Measurements from ENCODE around the gene MSH5. TPM values are rescaled to one million over a fixed set of nuclear protein-coding genes. Genes with fewer than 3 reads are reported as not detected.

MSH5 gene
- total and polyA plus RNA-seq, 9 of the 15 experiments (the other 6 are each of a cell fraction or from before 2014, with no cell fraction given): 12.5 to 104 (median 46.6) TPM

GRCh38 chr6:31736021-31736767 is 3.6 kb upstream of the MSH5 start, which contains the start of gene CLIC1 (continued):
- no peak for TF ChIP-seq ZNF384 (IDR thresholded peaks at IDR 0.05; ENCODE audit: low read depth, low read length)
- peak; percentile 97 for TF ChIP-seq JUN (IDR thresholded peaks at IDR 0.05; ENCODE audit: borderline replicate concordance, low read depth, low read length)
- TF ChIP-seq JUN (CRISPR knock-in tag; IDR thresholded peaks at IDR 0.05; ENCODE audit: borderline replicate concordance): no peak
- TF ChIP-seq ZKSCAN1 (IDR thresholded peaks at IDR 0.05; ENCODE audit: low read depth, low read length): 0 out of 2 replicates have a peak, but pooled peaks have one; percentile 27
- peak; percentile 93 for TF ChIP-seq NEUROD1 (IDR thresholded peaks at IDR 0.05; ENCODE audit: borderline replicate concordance, low read depth, low read length, partially characterized antibody)
- TF ChIP-seq NFXL1 (CRISPR knock-in tag; IDR thresholded peaks at IDR 0.05): peak; percentile 3; the same call in 1 of the 2 replicates
- no peak for TF ChIP-seq DDX20 (tag; IDR thresholded peaks at IDR 0.05; ENCODE audit: low read depth)
- TF ChIP-seq POLR2G (IDR thresholded peaks at IDR 0.05; ENCODE audit: low read depth, low read length): peak; percentile 97
- TF ChIP-seq PHF20 (IDR thresholded peaks at IDR 0.05; ENCODE audit: partially characterized antibody): no peak
- peak in 1 of 2 experiments; percentile 82; a peak in 2 of 4 replicates for TF ChIP-seq HDAC1 (IDR thresholded peaks at IDR 0.05)
- TF ChIP-seq MLX (CRISPR knock-in tag; conservative IDR thresholded peaks at IDR 0.05): peak in 1 of 2 experiments; percentile 76; a peak in 1 of 4 replicates
- peak; percentile 8; the same call in 1 of the 2 replicates for TF ChIP-seq MAX (CRISPR knock-in tag; IDR thresholded peaks at IDR 0.05)
- peak in 1 of 2 experiments; percentile 50 for TF ChIP-seq E2F6 (IDR thresholded peaks at IDR 0.05; ENCODE audit: borderline replicate concordance in 1 of 2, extremely low read depth in 1 of 2, insufficient read depth in 1 of 2, insufficient read length in 1 of 2, low read depth in 1 of 2, low read length in 1 of 2, poor library complexity in 1 of 2, severe bottlenecking in 1 of 2)
- TF ChIP-seq FOXM1 (IDR thresholded peaks at IDR 0.05; ENCODE audit: low read depth): no peak
- peak; percentile 57 for TF ChIP-seq FOXM1 (CRISPR knock-in tag; IDR thresholded peaks at IDR 0.05; ENCODE audit: low read depth)
- no peak for TF ChIP-seq ZNF398 (CRISPR knock-in tag; IDR thresholded peaks at IDR 0.05)
- peak; percentile 68 for TF ChIP-seq E2F5 (CRISPR knock-in tag; IDR thresholded peaks at IDR 0.05)
- 0 out of 2 replicates have a peak, but pooled peaks have one; percentile 26 for TF ChIP-seq ZNF780A (CRISPR knock-in tag; IDR thresholded peaks at IDR 0.05)
- no peak for TF ChIP-seq THRA (IDR thresholded peaks at IDR 0.05)
